MM.1S (cell line): ENCODE measurements around the gene LHFPL2.
A peak's percentile ranks its signal among the peaks of the same experiment; 100 is the strongest.

Experiments used
- DNase-seq: peaks from one replicate; pipeline ENCODE4 v3.0.0-alpha.2; 2015
- H2AFZ ChIP-seq: fragments of 300-600 bp; sonication (generic); 2 replicates; pipeline ENCODE4 v1.6.0; 2016; ENCODE audit warnings: antibody characterized with exemption, low read length
- H3F3A ChIP-seq: fragments of 300-600 bp; sonication (generic); 2 replicates; pipeline ENCODE4 v1.6.1; 2016; ENCODE audit warnings: mild to moderate bottlenecking, antibody characterized with exemption, low read length, moderate library complexity, mixed read lengths; ENCODE audit not compliant: insufficient read depth
- H3K27ac ChIP-seq: fragments of 300-600 bp; sonication (generic); 2 replicates; pipeline ENCODE4 v1.5.1; 2016; ENCODE audit warnings: mild to moderate bottlenecking, low read length
- H3K27me3 ChIP-seq: fragments of 300-600 bp; sonication (generic); replicated peaks from 2 replicates; pipeline ENCODE4 v1.6.0; 2016; ENCODE audit warnings: low read length; ENCODE audit not compliant: insufficient read depth
- H3K36me3 ChIP-seq: fragments of 300-600 bp; sonication (generic); replicated peaks from 2 replicates; pipeline ENCODE4 v1.6.1; 2016; ENCODE audit warnings: mild to moderate bottlenecking, low read length, mixed read lengths; ENCODE audit not compliant: insufficient read depth
- H3K4me1 ChIP-seq: fragments of 300-600 bp; sonication (generic); 2 replicates; pipeline ENCODE4 v1.6.1; 2016; ENCODE audit warnings: low read length, mixed read lengths
- H3K4me2 ChIP-seq: fragments of 300-600 bp; sonication (generic); 2 replicates; pipeline ENCODE4 v1.6.0; 2016; ENCODE audit warnings: low read depth, low read length
- H3K4me3 ChIP-seq: fragments of 300-600 bp; sonication (generic); 2 replicates; pipeline ENCODE4 v1.5.1; 2016; ENCODE audit warnings: low read length, mixed read lengths
- H3K79me2 ChIP-seq: fragments of 300-600 bp; sonication (generic); 2 replicates; pipeline ENCODE4 v1.6.1; 2016; ENCODE audit warnings: mixed run types, low read length, mixed read lengths
- H3K9ac ChIP-seq: fragments of 300-600 bp; sonication (generic); 2 replicates; pipeline ENCODE4 v1.6.1; 2016; ENCODE audit warnings: low read length, mixed read lengths
- H3K9me2 ChIP-seq: fragments of 300-600 bp; sonication (generic); replicated peaks from 2 replicates; pipeline ENCODE4 v1.6.1; 2016; ENCODE audit warnings: mild to moderate bottlenecking, low read length, mixed read lengths; ENCODE audit not compliant: insufficient read depth
- H3K9me3 ChIP-seq: fragments of 300-600 bp; sonication (generic); replicated peaks from 2 replicates; pipeline ENCODE4 v1.6.1; 2016; ENCODE audit warnings: mild to moderate bottlenecking, low read length, mixed read lengths; ENCODE audit not compliant: insufficient read depth
- H4K20me1 ChIP-seq: fragments of 300-600 bp; sonication (generic); 2 replicates; pipeline ENCODE4 v1.6.1; 2016; ENCODE audit warnings: mild to moderate bottlenecking, low read length, moderate library complexity, mixed read lengths; ENCODE audit not compliant: insufficient read depth
- CTCF ChIP-seq: fragments of 300-600 bp; sonication (generic); IDR thresholded peaks from 2 replicates; pipeline ENCODE4 v1.5.1; 2016; ENCODE audit warnings: antibody characterized with exemption, low read length, mixed read lengths
- EZH2 ChIP-seq: fragments of 300-600 bp; sonication (generic); optimal IDR thresholded peaks from 2 replicates; pipeline ENCODE3; 2017; ENCODE audit warnings: low read depth, mild to moderate bottlenecking, antibody characterized with exemption, low read length, mixed read lengths
- EZH2phosphoT487 ChIP-seq: fragments of 300-600 bp; sonication (generic); IDR thresholded peaks from 2 replicates; pipeline ENCODE4 v1.6.1; 2018; ENCODE audit warnings: antibody characterized with exemption, low read length

LHFPL2 gene

GRCh38 chr5:78649211-78649695 lies 681 bp upstream of the LHFPL2 start:
- H3K9me3 ChIP-seq = no peaks in the 10 kb centered on the region
- H4K20me1 ChIP-seq = no peaks in the 10 kb centered on the region
- peak overlapping the region; percentile 51; the same call in 1 of the 2 replicates for H3K4me2 ChIP-seq
- H3K4me3 ChIP-seq = peak overlapping the region; percentile 53
- H3K79me2 ChIP-seq = no peaks in the 10 kb centered on the region
- no peak for DNase-seq
- TF ChIP-seq CTCF = no peak
- TF ChIP-seq EZH2 = no peak
- TF ChIP-seq EZH2phosphoT487 = no peak
- H2AFZ ChIP-seq = peak overlapping the region; percentile 51; the same call in 1 of the 2 replicates
- peaks cover 13% of the 10 kb centered on the region; the same call in 1 of the 2 replicates for H3F3A ChIP-seq
- peak overlapping the region; percentile 26; the same call in 1 of the 2 replicates for H3K9ac ChIP-seq
- no peaks in the 10 kb centered on the region for H3K36me3 ChIP-seq
- H3K4me1 ChIP-seq = peaks cover 12% of the 10 kb centered on the region; the same call in 1 of the 2 replicates
- no peak overlapping the region for H3K27ac ChIP-seq
- no peaks in the 10 kb centered on the region for H3K9me2 ChIP-seq
- no peaks in the 10 kb centered on the region for H3K27me3 ChIP-seq

GRCh38 chr5:78647838-78648358 lies 674 bp downstream of the LHFPL2 start:
- Histone ChIP-seq H3K27ac (no peak overlapping the region), H3K4me3 (peak overlapping the region; percentile 81), H2AFZ (peak overlapping the region; percentile 84), H3K9me3 (no peaks in the 10 kb centered on the region), H4K20me1 (no peaks in the 10 kb centered on the region), H3K27me3 (no peaks in the 10 kb centered on the region), H3F3A (peaks cover 13% of the 10 kb centered on the region; the same call in 1 of the 2 replicates), H3K9ac (peak overlapping the region; percentile 65; the same call in 1 of the 2 replicates), H3K4me1 (peaks cover 12% of the 10 kb centered on the region; the same call in 1 of the 2 replicates), H3K79me2 (no peaks in the 10 kb centered on the region), H3K4me2 (peak overlapping the region; percentile 90), H3K9me2 (no peaks in the 10 kb centered on the region), H3K36me3 (no peaks in the 10 kb centered on the region)
- TF ChIP-seq EZH2 = no peak
- no peak for TF ChIP-seq CTCF
- no peak for TF ChIP-seq EZH2phosphoT487
- DNase-seq = no peak

- no peaks in the 10 kb centered on the region for H4K20me1 ChIP-seq
- no peaks in the 10 kb centered on the region for H3K79me2 ChIP-seq
- no peaks in the 10 kb centered on the region for H3K36me3 ChIP-seq
- H3K27ac ChIP-seq = no peak overlapping the region
- no peak for DNase-seq
- H2AFZ ChIP-seq = peak overlapping the region; percentile 84
- no peaks in the 10 kb centered on the region for H3K9me3 ChIP-seq
- peaks cover 12% of the 10 kb centered on the region; the same call in 1 of the 2 replicates for H3K4me1 ChIP-seq
- peak overlapping the region; percentile 65; the same call in 1 of the 2 replicates for H3K9ac ChIP-seq
- H3K4me3 ChIP-seq = peak overlapping the region; percentile 81
- no peaks in the 10 kb centered on the region for H3K9me2 ChIP-seq
- no peaks in the 10 kb centered on the region for H3K27me3 ChIP-seq
- no peak for TF ChIP-seq EZH2
- no peak for TF ChIP-seq CTCF
- no peak for TF ChIP-seq EZH2phosphoT487
- peak overlapping the region; percentile 90 for H3K4me2 ChIP-seq
- peaks cover 13% of the 10 kb centered on the region; the same call in 1 of the 2 replicates for H3F3A ChIP-seq
Observed at GRCh38 chr5:78647351-78647818, 1.2 kb downstream of the LHFPL2 start.
